Measurements from ENCODE around the gene RPL3.
A peak's percentile ranks its signal among the peaks of the same experiment; 100 is the strongest.
"Not testable (repeated sequence)": the region's sequence is repeated elsewhere in the genome, so short reads cannot be mapped to it uniquely, and the experiment has no call there.

Gene RPL3

DNA sequence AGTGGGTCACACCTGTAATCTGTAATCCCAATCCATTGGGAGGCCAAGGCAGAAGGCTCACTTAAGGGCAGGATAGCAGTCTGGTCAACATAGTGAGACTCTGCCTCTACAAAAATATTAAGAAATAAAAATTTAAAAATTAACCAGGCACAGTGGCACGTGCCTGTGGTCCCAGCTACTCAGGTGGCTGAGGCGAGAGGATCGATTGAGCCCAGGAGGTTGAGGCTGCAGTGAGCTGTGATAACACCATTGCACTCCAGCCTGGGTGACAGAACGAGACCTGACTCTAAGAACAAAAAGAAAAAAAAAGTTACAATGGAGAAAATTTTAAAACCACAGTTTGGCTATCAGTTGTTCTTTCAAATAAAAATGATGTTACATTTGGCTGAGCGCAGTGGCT is 17.0 kb upstream of the RPL3 start:
- H3K4me3 ChIP-seq (ENCODE audit: low read length): no peak overlapping the region
- 90% methylated on average over 5 of the region's 5 CpGs for WGBS
- H3K4me1 ChIP-seq (ENCODE audit: insufficient read depth, low read length): no peaks in the 10 kb centered on the region
- H3K9ac ChIP-seq (ENCODE audit: low read depth, low read length): no peak overlapping the region
- no peaks in the 10 kb centered on the region for H3K36me3 ChIP-seq (ENCODE audit: insufficient read depth, low read length)
- no peak overlapping the region for H3K27ac ChIP-seq (ENCODE audit: low read depth, low read length)
- no peaks in the 10 kb centered on the region for H3K9me3 ChIP-seq (ENCODE audit: insufficient read depth, low read depth, low read length)
- H3K27me3 ChIP-seq (ENCODE audit: insufficient read depth, low read length): no peaks in the 10 kb centered on the region

DNA sequence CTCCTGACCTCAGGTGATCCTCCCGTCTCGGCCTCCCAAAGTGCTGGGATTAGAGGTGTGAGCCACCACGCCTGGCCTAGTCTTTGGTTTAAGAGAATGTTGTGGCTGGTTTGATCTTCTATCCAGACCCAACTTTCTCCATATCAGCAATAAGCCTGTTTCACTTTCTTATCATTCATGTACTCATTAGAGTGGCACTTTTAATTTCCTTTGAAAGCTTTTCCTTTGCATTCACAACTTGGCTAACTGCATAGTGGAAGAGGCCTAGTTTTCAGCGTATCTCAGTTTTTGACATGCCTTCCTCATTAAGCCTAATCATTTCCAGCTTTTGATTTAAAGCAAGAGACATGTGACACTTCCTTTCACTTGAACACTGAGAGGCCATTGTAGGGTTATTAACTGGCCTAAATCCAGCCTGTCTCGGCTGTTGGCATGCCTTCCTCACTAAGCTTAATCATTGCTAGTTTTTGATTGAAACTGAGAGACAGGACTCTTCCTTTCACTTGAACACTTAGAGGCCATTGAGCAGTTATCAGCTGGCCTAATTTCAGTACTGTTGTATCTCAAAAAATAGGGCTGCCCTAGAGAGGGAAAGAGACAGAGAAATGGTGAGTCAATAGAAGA is 13.1 kb upstream of the RPL3 start:
- no peak overlapping the region for H3K4me3 ChIP-seq (ENCODE audit: low read length)

DNA sequence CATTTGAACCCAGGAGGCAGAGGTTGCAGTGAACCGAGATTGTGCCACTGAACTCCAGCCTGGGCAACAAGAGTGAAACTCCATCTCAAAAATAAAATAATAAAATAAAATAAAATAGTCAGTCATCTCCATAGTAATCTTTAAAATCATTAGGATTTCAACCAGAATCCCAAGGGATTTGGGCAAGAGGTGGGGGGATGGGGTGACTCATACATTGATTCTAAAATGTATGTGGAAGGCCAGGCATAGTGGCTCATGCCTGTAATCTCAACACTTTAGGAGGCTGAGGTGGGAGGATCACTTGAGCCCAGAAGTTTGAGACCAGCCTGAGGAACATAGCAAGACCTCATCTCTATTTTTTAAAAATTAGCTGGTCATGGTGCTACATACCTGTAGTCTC is 11.1 kb upstream of the RPL3 start:
- no CpG with 5 or more reads among the region's 1 CpG for WGBS
- H3K27ac ChIP-seq (ENCODE audit: low read depth, low read length); H3K4me3 ChIP-seq (ENCODE audit: low read length); H3K27me3 ChIP-seq (ENCODE audit: insufficient read depth, low read length); H3K36me3 ChIP-seq (ENCODE audit: insufficient read depth, low read length); H3K9me3 ChIP-seq (ENCODE audit: insufficient read depth, low read depth, low read length); H3K9ac ChIP-seq (ENCODE audit: low read depth, low read length); H3K4me1 ChIP-seq (ENCODE audit: insufficient read depth, low read length): not testable (repeated sequence)

More for the DNA sequence above, 13.1 kb upstream of the RPL3 start:
- 94% methylated on average over 5 of the region's 5 CpGs for WGBS
- Histone ChIP-seq H3K36me3 (ENCODE audit: insufficient read depth, low read length) (no peaks in the 10 kb centered on the region), H3K9ac (ENCODE audit: low read depth, low read length) (no peak overlapping the region), H3K4me1 (ENCODE audit: insufficient read depth, low read length) (no peaks in the 10 kb centered on the region), H3K27me3 (ENCODE audit: insufficient read depth, low read length) (no peaks in the 10 kb centered on the region), H3K9me3 (ENCODE audit: insufficient read depth, low read depth, low read length) (no peaks in the 10 kb centered on the region), H3K27ac (ENCODE audit: low read depth, low read length) (no peak overlapping the region)

DNA sequence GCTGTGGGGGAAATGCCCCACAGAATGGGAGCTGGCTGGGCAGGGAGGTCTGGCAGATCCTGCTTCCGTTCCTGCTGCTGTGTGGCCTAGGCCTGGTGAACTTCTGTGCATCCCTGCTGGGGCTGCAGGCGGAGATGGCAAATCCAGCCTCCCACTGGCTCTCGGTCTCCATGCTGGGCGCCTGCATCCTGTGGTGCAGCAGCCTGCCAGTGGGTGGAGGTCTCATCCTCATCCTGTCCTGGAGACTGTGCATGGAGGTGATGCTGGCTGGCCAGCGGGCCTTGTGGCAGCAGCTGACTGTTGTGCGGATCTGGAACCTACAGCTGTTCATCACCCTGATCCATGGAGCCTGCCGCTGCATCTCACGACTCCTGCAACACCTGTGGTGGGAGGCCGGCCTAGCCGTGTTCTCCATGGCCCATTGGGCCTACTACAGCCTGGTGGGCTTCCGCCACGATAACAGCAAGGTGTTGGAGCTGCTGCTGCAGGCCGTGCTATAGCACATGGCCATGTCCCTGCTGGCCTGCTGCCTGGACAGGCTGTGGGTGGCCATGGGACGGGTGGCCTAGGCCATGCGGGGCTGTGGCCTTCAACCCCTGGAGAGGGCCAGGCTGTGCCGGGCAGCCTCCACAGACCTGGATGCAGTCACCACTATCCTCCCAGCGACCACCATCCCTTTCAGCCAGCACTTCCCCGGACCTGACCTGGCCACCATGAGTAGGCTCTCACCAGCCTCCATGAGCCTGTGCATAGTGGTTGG is 8.8 kb upstream of the RPL3 start:
- no peak overlapping the region for H3K4me3 ChIP-seq (ENCODE audit: low read length)
- H3K27ac ChIP-seq (ENCODE audit: low read depth, low read length): no peak overlapping the region
- H3K4me1 ChIP-seq (ENCODE audit: insufficient read depth, low read length): no peaks in the 10 kb centered on the region
- H3K9ac ChIP-seq (ENCODE audit: low read depth, low read length): no peak overlapping the region
- no peaks in the 10 kb centered on the region for H3K9me3 ChIP-seq (ENCODE audit: insufficient read depth, low read depth, low read length)
- H3K36me3 ChIP-seq (ENCODE audit: insufficient read depth, low read length): no peaks in the 10 kb centered on the region
- 95% methylated on average over 18 of the region's 18 CpGs for WGBS
- H3K27me3 ChIP-seq (ENCODE audit: insufficient read depth, low read length): no peaks in the 10 kb centered on the region

DNA sequence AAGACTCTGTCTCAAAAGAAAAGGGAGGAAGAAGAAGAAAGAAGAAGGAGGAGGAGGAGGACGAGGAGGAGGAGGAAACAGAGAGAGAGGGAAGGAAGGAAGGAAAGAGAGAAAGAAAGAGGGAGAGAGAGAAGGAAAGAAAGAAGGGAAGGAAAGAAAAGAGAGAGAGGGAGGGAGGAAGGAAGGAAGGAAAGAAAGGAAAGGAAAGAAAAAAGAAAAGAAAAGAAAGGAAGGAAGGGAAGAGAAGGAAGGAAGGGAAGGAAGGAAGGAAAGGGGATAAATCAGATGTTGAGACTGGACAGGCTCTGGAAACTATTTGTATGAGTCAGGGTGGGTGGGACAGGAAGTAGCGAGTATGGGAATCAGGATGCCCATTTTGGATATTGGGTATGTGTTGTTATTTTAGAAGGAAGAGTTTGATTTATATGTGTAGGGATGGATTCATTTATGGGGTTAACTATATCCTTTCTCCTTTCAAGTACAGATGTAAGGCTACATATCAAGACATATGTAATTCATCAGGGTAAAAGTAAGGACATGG is 6.0 kb upstream of the RPL3 start:
- no peaks in the 10 kb centered on the region for H3K9me3 ChIP-seq (ENCODE audit: insufficient read depth, low read depth, low read length)
- H3K27ac ChIP-seq (ENCODE audit: low read depth, low read length): no peak overlapping the region
- H3K4me1 ChIP-seq (ENCODE audit: insufficient read depth, low read length): no peaks in the 10 kb centered on the region
- no peaks in the 10 kb centered on the region for H3K36me3 ChIP-seq (ENCODE audit: insufficient read depth, low read length)
- H3K27me3 ChIP-seq (ENCODE audit: insufficient read depth, low read length): no peaks in the 10 kb centered on the region
- no peak overlapping the region for H3K9ac ChIP-seq (ENCODE audit: low read depth, low read length)
- WGBS: 82% methylated on average over 2 of the region's 2 CpGs
- H3K4me3 ChIP-seq (ENCODE audit: low read length): no peak overlapping the region

DNA sequence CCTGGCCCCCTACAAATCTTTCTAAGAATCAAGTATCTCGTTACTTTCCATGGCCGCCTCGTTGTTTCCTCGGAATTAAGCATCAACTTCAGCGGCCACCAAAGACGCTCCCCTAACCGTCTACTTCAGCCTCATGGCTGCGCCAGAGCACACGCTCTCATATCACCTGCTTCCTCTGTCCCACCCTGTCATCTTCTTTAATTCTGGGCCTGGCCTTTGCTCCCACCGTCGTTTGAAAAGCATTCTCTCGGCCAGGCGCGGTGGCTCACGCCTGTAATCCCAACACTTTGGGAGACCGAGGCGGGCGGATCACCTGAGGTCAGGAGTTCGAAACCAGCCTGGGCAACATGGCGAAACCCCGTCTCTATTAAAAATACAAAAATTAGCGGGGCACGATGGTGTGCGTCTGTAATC is 1.2 kb upstream of the RPL3 start:
- H3K4me1 ChIP-seq (ENCODE audit: insufficient read depth, low read length): peaks cover 12% of the 10 kb centered on the region; the same call in 1 of the 2 replicates

DNA sequence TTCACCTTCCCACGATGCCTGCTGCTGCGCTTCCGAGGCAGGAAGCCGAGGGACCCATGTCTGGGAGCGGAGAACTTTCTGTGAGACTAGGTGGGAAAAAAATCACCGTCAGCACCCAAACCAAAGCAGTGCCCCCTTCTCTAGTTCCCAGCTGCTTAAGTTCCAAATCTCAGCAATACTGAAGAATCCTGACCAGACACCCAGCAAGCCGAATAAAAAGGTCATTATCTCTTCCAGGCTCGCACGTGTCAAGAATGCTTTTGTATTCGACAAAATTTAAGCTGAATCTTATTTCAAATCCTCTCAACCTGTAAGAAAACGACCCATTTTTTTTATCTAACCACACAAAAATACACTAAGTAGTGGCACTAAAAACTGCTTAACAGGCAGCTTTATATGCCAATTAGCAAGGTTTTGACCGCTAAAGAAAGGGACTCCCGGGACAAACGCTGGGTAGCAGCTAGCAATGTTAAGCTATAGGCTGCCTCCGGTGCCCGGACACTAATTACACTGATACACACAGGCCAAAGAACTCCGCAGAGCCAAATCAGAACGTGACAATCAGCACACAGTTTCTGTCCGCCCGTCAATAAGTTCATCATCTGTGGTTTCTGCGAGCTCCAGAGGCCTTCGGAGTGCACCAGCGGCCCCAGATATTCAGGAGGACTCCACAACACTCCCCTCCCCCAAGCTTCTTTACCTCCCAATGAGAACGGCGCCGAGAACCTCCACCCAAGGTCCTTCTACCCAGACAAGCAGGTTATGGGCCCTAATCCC is 728 bp downstream of the RPL3 start:
- Histone ChIP-seq H3K27me3 (ENCODE audit: insufficient read depth, low read length) (no peaks in the 10 kb centered on the region), H3K9ac (ENCODE audit: low read depth, low read length) (peak overlapping the region; percentile 100), H3K9me3 (ENCODE audit: insufficient read depth, low read depth, low read length) (no peaks in the 10 kb centered on the region), H3K27ac (ENCODE audit: low read depth, low read length) (peak overlapping the region; percentile 99), H3K36me3 (ENCODE audit: insufficient read depth, low read length) (peaks cover 53% of the 10 kb centered on the region), H3K4me3 (ENCODE audit: low read length) (peak overlapping the region; percentile 92), H3K4me1 (ENCODE audit: insufficient read depth, low read length) (peaks cover 12% of the 10 kb centered on the region; the same call in 1 of the 2 replicates)
- WGBS: 2% methylated on average over 23 of the region's 26 CpGs

More for the DNA sequence above, 1.2 kb upstream of the RPL3 start:
- 90% methylated on average over 24 of the region's 24 CpGs for WGBS
- Histone ChIP-seq H3K9ac (ENCODE audit: low read depth, low read length) (peak overlapping the region; percentile 100), H3K36me3 (ENCODE audit: insufficient read depth, low read length) (peaks cover 34% of the 10 kb centered on the region), H3K27ac (ENCODE audit: low read depth, low read length) (peak overlapping the region; percentile 99; the same call in 1 of the 2 replicates), H3K4me3 (ENCODE audit: low read length) (peak overlapping the region; percentile 92)
- not testable (repeated sequence) for H3K27me3 ChIP-seq (ENCODE audit: insufficient read depth, low read length); H3K9me3 ChIP-seq (ENCODE audit: insufficient read depth, low read depth, low read length)

DNA sequence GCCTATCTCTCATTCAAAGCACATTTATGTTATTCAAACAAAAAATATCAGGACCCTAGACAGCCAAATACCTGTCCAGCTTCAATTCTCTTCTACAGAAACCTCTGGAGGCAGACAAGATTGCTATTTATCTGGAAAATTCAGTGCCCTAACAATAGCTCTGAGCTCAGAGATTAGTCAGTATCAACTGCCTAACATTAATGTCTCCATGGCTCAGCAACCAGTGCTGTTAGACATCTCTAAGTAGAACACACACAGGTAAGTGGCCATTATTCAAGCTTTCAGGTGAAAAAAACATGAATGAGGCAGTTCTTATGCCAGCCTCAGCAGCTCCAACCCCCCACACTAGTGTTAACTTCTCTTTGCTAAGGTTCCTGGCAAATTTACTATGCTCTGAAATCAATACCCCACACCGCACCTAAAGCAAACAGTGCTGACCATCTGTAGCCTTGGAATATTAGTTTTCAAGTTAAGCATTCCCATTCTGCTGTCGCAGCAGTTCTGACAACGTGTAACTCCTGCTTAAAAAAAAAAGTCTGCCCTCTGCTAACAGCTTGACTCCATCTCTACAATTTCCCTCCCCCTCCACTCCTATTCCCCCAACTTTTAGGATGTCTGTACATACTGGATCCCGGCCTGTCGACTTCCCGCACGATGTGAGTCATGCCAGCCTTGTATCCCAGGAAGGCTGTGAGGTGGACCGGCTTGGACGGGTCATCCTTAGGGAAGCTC is 1.5 kb downstream of the RPL3 start:
- Histone ChIP-seq H3K9me3 (ENCODE audit: insufficient read depth, low read depth, low read length) (no peaks in the 10 kb centered on the region), H3K36me3 (ENCODE audit: insufficient read depth, low read length) (peaks cover 61% of the 10 kb centered on the region), H3K9ac (ENCODE audit: low read depth, low read length) (peak overlapping the region; percentile 100), H3K27me3 (ENCODE audit: insufficient read depth, low read length) (no peaks in the 10 kb centered on the region), H3K4me1 (ENCODE audit: insufficient read depth, low read length) (peaks cover 12% of the 10 kb centered on the region; the same call in 1 of the 2 replicates), H3K4me3 (ENCODE audit: low read length) (peak overlapping the region; percentile 92), H3K27ac (ENCODE audit: low read depth, low read length) (peak overlapping the region; percentile 99)
- 9% methylated on average over 7 of the region's 9 CpGs for WGBS

DNA sequence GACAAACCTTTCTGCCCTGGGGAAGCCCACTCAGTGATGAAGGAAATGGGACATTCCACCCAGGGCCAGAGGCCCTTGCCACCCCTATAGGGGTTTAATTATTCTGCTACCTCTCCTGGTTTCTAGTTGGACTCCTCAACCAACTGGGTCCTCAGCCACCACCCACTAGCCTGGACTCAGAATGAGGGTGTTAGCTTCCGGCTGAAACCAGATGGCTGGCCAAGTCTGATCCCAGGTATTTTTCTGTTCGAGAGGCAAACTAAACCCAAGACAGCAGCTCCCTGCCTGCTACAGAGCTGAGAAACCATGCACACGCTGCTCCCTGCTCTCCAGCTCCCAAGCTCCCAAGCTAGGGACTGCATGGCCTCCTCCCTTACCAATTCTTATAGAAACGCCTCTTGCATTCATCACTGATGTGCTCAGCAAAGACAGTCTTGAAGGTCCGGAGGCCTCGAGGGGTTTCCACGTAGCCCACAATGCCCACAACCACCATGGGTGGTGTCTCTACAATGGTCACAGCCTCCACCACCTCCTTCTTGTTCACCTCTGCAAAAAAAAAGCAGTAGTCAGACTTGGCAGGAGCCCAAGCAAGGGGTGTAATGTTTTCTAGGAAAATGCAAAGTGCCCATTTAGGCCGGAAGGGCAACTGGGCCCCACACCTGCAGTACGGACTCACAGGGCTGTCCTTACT is 2.2 kb downstream of the RPL3 start:
- Histone ChIP-seq H3K27me3 (ENCODE audit: insufficient read depth, low read length) (no peaks in the 10 kb centered on the region), H3K4me1 (ENCODE audit: insufficient read depth, low read length) (peaks cover 12% of the 10 kb centered on the region; the same call in 1 of the 2 replicates), H3K36me3 (ENCODE audit: insufficient read depth, low read length) (peaks cover 68% of the 10 kb centered on the region), H3K27ac (ENCODE audit: low read depth, low read length) (peak overlapping the region; percentile 99), H3K9me3 (ENCODE audit: insufficient read depth, low read depth, low read length) (no peaks in the 10 kb centered on the region), H3K4me3 (ENCODE audit: low read length) (peak overlapping the region; percentile 92), H3K9ac (ENCODE audit: low read depth, low read length) (peak overlapping the region; percentile 100)
- WGBS: 68% methylated on average over 9 of the region's 9 CpGs

DNA sequence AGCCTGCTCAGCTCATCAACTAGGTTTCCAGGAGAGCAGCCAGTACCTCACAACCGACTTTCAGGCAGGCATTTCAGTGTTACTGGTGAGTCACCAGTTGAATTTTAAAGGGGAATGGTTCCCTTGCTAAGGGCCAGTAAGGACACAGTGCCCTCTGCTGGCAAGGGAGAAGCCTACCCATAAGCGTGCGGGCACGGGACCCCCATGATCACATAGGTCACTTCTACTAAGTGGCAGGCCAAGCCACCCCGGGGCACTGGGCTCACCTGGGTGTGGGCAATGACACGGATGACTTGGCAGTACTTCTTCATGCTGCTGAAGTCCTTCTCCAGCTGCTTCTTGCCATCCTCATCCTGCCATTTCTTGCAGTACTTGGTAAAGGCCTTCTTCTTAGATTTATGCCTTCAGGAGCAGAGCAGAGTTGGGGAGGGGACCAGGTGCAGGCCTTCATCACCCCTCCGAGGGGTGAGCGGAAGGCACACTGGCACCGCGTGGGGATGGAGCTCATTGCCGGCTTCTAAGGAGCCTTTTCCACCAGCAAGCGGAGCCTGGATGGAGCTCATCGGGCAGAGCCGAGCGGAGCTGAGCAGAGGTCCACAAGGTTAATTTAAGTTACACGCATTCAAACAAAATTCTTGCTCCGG is 2.9 kb downstream of the RPL3 start:
- Histone ChIP-seq H3K9ac (ENCODE audit: low read depth, low read length) (peak overlapping the region; percentile 100), H3K4me1 (ENCODE audit: insufficient read depth, low read length) (peaks cover 12% of the 10 kb centered on the region; the same call in 1 of the 2 replicates), H3K27ac (ENCODE audit: low read depth, low read length) (peak overlapping the region; percentile 99; the same call in 1 of the 2 replicates), H3K27me3 (ENCODE audit: insufficient read depth, low read length) (no peaks in the 10 kb centered on the region), H3K36me3 (ENCODE audit: insufficient read depth, low read length) (peaks cover 75% of the 10 kb centered on the region), H3K4me3 (ENCODE audit: low read length) (peak overlapping the region; percentile 92), H3K9me3 (ENCODE audit: insufficient read depth, low read depth, low read length) (no peaks in the 10 kb centered on the region)
- 69% methylated on average over 17 of the region's 17 CpGs for WGBS
